OCI-LY7 (cell line): ENCODE data around the gene SMURF1. TPM values are rescaled to one million over a fixed set of nuclear protein-coding genes. Genes with fewer than 3 reads are reported as not detected.

Experiments used
- BruUV-seq: library from RNA; stranded (reverse); fragments of 400-500 nt; replicated peaks from 2 replicates; lab custom pipeline; 2021; lab: Mats Ljungman, UMichigan
- CTCF ChIA-PET: fragments of 300-600 bp; sonication (Branson Sonifier 250); formaldehyde crosslinking; loops from one replicate; lab custom pipeline; 2022; ENCODE audit warnings: antibody characterized with exemption; ENCODE audit not compliant: unreplicated experiment; lab: Charles Lee
- POLR2A ChIA-PET: fragments of 300-600 bp; sonication (Branson Sonifier 250); formaldehyde crosslinking; loops from one replicate; lab custom pipeline; 2022; ENCODE audit warnings: antibody characterized with exemption; lab: Charles Lee
- DNase-seq: peaks from one replicate; pipeline ENCODE4 v3.0.0-alpha.2; 2015; ENCODE audit warnings: low spot score
- H2AFZ ChIP-seq: fragments of 200-600 bp; sonication (generic), shearing (Covaris generic); 2 replicates; pipeline ENCODE4 v1.6.1; 2014; ENCODE audit warnings: mild to moderate bottlenecking, antibody characterized with exemption, low read length, moderate library complexity
- H3K27ac ChIP-seq: fragments of 200-600 bp; sonication (generic); 2 replicates; pipeline ENCODE4 v1.5.1; 2014; ENCODE audit warnings: mixed run types, low read depth, mild to moderate bottlenecking, moderate library complexity, low read length, inconsistent platforms; ENCODE audit not compliant: poor library complexity, severe bottlenecking
- H3K36me3 ChIP-seq: fragments of 200-600 bp; sonication (generic); 2 replicates; pipeline ENCODE4 v1.6.1; 2014; ENCODE audit warnings: mild to moderate bottlenecking, antibody characterized with exemption, low read length, moderate library complexity, mixed read lengths; ENCODE audit not compliant: insufficient read depth
- H3K4me1 ChIP-seq: fragments of 200-600 bp; sonication (generic); 2 replicates; pipeline ENCODE4 v1.5.1; 2014; ENCODE audit warnings: mild to moderate bottlenecking, low read length; ENCODE audit not compliant: insufficient read depth, poor library complexity, severe bottlenecking
- H3K4me2 ChIP-seq: fragments of 200-600 bp; sonication (generic); 2 replicates; pipeline ENCODE4 v1.6.1; 2014; ENCODE audit warnings: mild to moderate bottlenecking, low read length
- H3K4me3 ChIP-seq: fragments of 200-600 bp; sonication (generic); 2 replicates; pipeline ENCODE4 v1.5.1; 2014; ENCODE audit warnings: mild to moderate bottlenecking, low read depth, low read length; ENCODE audit not compliant: poor library complexity, severe bottlenecking
- H3K79me2 ChIP-seq: fragments of 200-600 bp; sonication (generic); 2 replicates; pipeline ENCODE4 v1.6.1; 2016; ENCODE audit warnings: low read depth, mild to moderate bottlenecking, low read length, moderate library complexity, mixed read lengths; ENCODE audit not compliant: insufficient read depth
- H3K9me2 ChIP-seq: fragments of 200-600 bp; sonication (generic); 2 replicates; pipeline ENCODE4 v1.6.1; 2016; ENCODE audit warnings: mild to moderate bottlenecking, low read length, mixed read lengths; ENCODE audit not compliant: insufficient read depth
- H3K9me3 ChIP-seq: fragments of 200-600 bp; sonication (generic); 2 replicates; pipeline ENCODE4 v1.6.1; 2014; ENCODE audit warnings: mild to moderate bottlenecking, mixed run types, low read length, mixed read lengths
- H4K20me1 ChIP-seq: fragments of 200-600 bp; sonication (generic); 2 replicates; pipeline ENCODE4 v1.6.1; 2014; ENCODE audit warnings: mild to moderate bottlenecking, antibody characterized with exemption, low read length, moderate library complexity, mixed read lengths; ENCODE audit not compliant: insufficient read depth
- EZH2phosphoT487 ChIP-seq: fragments of 200-600 bp; sonication (generic); IDR thresholded peaks from 2 replicates; pipeline ENCODE4 v1.6.1; 2018; ENCODE audit warnings: low read depth, borderline replicate concordance, mild to moderate bottlenecking, mixed run types, antibody characterized with exemption, low read length, moderate library complexity, mixed read lengths
- intact Hi-C: fragments of 100-400 bp; cut with micrococcal nuclease; formaldehyde crosslinking; loops from one replicate; pipeline ENCODE4 v1.10.0; 2022; ENCODE audit not compliant: unreplicated experiment
- total RNA-seq, 2 experiments: library from RNA; depleted of rRNA in 1 of 2; stranded (reverse); fragments of >200 nt in 1 of 2; shearing (Covaris generic) in 1 of 2; gene quantifications; 2 replicates each; pipeline ENCODE4 v1.2.3, GENCODE V29; 2014 to 2022
- TF ChIP-seq, protein P1 (sequence below): fragments of 200-600 bp; sonication (generic); conservative IDR thresholded peaks from 2 replicates; pipeline ENCODE4 v1.5.1; 2014; ENCODE audit warnings: mild to moderate bottlenecking, antibody characterized with exemption, low read length, moderate library complexity, mixed read lengths

Gene SMURF1
- total RNA-seq, 2 experiments from 2014 or later = 11.5 to 17.8 TPM

GRCh38 chr7:99027841-99028240 is 116.1 kb downstream of the SMURF1 start:
- ChIA-PET CTCF (no interaction called here), POLR2A (no interaction called here)
- Histone ChIP-seq H3K9me3 (no peaks in the 10 kb centered on the region), H3K9me2 (no peaks in the 10 kb centered on the region), H3K79me2 (no peaks in the 10 kb centered on the region), H3K27ac (no peak overlapping the region), H4K20me1 (no peaks in the 10 kb centered on the region), H2AFZ (no peak overlapping the region), H3K4me1 (no peaks in the 10 kb centered on the region), H3K4me2 (no peak overlapping the region), H3K4me3 (no peak overlapping the region), H3K36me3 (peaks cover 56% of the 10 kb centered on the region)
- no TSS peak for BruUV-seq
- DNase-seq = no peak
- no peak for TF ChIP-seq EZH2phosphoT487
- TF ChIP-seq, protein P1, sequence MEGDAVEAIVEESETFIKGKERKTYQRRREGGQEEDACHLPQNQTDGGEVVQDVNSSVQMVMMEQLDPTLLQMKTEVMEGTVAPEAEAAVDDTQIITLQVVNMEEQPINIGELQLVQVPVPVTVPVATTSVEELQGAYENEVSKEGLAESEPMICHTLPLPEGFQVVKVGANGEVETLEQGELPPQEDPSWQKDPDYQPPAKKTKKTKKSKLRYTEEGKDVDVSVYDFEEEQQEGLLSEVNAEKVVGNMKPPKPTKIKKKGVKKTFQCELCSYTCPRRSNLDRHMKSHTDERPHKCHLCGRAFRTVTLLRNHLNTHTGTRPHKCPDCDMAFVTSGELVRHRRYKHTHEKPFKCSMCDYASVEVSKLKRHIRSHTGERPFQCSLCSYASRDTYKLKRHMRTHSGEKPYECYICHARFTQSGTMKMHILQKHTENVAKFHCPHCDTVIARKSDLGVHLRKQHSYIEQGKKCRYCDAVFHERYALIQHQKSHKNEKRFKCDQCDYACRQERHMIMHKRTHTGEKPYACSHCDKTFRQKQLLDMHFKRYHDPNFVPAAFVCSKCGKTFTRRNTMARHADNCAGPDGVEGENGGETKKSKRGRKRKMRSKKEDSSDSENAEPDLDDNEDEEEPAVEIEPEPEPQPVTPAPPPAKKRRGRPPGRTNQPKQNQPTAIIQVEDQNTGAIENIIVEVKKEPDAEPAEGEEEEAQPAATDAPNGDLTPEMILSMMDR = no peak
- intact Hi-C loops = no loop called here

- H3K79me2 ChIP-seq = no peaks in the 10 kb centered on the region
- TF ChIP-seq EZH2phosphoT487 = no peak
- TF ChIP-seq, protein P1 = no peak
- H3K27ac ChIP-seq = no peak overlapping the region
- H3K4me2 ChIP-seq = no peak overlapping the region
- ChIA-PET POLR2A (no interaction called here), CTCF (no interaction called here)
- no peak for DNase-seq
- H3K4me1 ChIP-seq = no peaks in the 10 kb centered on the region
- H3K36me3 ChIP-seq = peaks cover 55% of the 10 kb centered on the region
- no peak overlapping the region for H2AFZ ChIP-seq
- no peak overlapping the region for H3K4me3 ChIP-seq
- no peaks in the 10 kb centered on the region for H3K9me2 ChIP-seq
- no peaks in the 10 kb centered on the region for H4K20me1 ChIP-seq
- H3K9me3 ChIP-seq = no peaks in the 10 kb centered on the region
- BruUV-seq = no TSS peak
- intact Hi-C loops = no loop called here
Observed at GRCh38 chr7:99027241-99027640, 116.7 kb downstream of the SMURF1 start.

DNA sequence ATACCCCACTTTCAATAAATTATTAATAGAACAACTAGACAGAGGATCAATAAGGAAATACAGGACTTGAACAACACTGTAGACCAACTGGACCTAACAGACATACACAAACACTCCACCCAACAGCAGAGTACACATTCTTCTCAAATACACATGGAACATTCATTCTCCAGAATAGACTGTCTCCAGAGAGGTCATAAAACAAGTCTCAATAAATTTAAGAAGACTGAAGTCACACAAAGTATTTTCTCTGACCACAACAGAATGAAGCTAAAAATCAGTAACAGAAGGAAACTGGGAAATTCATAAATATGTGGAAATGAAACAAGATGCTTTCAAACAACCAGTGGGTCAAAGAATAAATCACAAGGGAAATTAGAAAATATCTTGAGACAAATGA is 119.8 kb downstream of the SMURF1 start:
- no peaks in the 10 kb centered on the region for H4K20me1 ChIP-seq
- intact Hi-C loops = no loop called here
- no peaks in the 10 kb centered on the region for H3K9me2 ChIP-seq
- H3K79me2 ChIP-seq = no peaks in the 10 kb centered on the region
- no peak overlapping the region for H3K4me2 ChIP-seq
- BruUV-seq = no TSS peak
- H3K4me1 ChIP-seq = no peaks in the 10 kb centered on the region
- POLR2A ChIA-PET = interaction anchor here (0.6 to 0.9 kb wide), 3 partner anchors 12 to 314 kb away, joined by 3 to 9 read pairs (median 4); no protein-coding TSS in a partner anchor
- TF ChIP-seq, protein P1 = no peak
- TF ChIP-seq EZH2phosphoT487 = no peak
- H3K9me3 ChIP-seq = no peaks in the 10 kb centered on the region
- no peak overlapping the region for H3K27ac ChIP-seq
- H3K36me3 ChIP-seq = peaks cover 53% of the 10 kb centered on the region
- H2AFZ ChIP-seq = no peak overlapping the region
- DNase-seq = no peak
- CTCF ChIA-PET = no interaction called here
- no peak overlapping the region for H3K4me3 ChIP-seq
